ENCODE results near the gene MEF2D.
A peak's percentile ranks its signal among the peaks of the same experiment; 100 is the strongest.

The MEF2D gene

GRCh38 chr1:156524481-156524869, 23.9 kb upstream of the MEF2D start:
- Histone ChIP-seq H3K79me2 (ENCODE audit: insufficient read depth, low read length) (no peaks in the 10 kb centered on the region), H3K9me2 (ENCODE audit: low read depth, low read length) (no peaks in the 10 kb centered on the region), H3K4me1 (ENCODE audit: insufficient read depth, low read length, severe bottlenecking) (peaks cover 19% of the 10 kb centered on the region), H2AFZ (ENCODE audit: low read length) (peak overlapping the region; percentile 28; the same call in 1 of the 2 replicates), H3K9me3 (ENCODE audit: low read length) (no peaks in the 10 kb centered on the region), H3K4me2 (ENCODE audit: low read length) (peak overlapping the region; percentile 27; the same call in 1 of the 2 replicates), H3K4me3 (ENCODE audit: low read depth, low read length, poor library complexity, severe bottlenecking) (no peak overlapping the region), H3K27me3 (ENCODE audit: insufficient read depth, low read length) (no peaks in the 10 kb centered on the region), H3K9ac (ENCODE audit: low read length) (no peak overlapping the region; the same call in 1 of the 2 replicates), H3K27ac (ENCODE audit: low read depth, low read length, poor library complexity, severe bottlenecking) (peak overlapping the region; percentile 6), H4K20me1 (ENCODE audit: insufficient read depth, low read length) (no peaks in the 10 kb centered on the region), H3K36me3 (ENCODE audit: insufficient read depth, low read length) (no peaks in the 10 kb centered on the region), H3F3A (ENCODE audit: insufficient read depth, low read length) (no peaks in the 10 kb centered on the region)
- TF ChIP-seq CTCF (IDR thresholded peaks at IDR 0.05; ENCODE audit: low read length) (no peak), EZH2 (IDR thresholded peaks at IDR 0.05; ENCODE audit: borderline replicate concordance, low read length) (no peak)

- no peak for TF ChIP-seq EZH2 (IDR thresholded peaks at IDR 0.05; ENCODE audit: borderline replicate concordance, low read length)
- TF ChIP-seq CTCF (IDR thresholded peaks at IDR 0.05; ENCODE audit: low read length), result no peak
- Histone ChIP-seq H4K20me1 (ENCODE audit: insufficient read depth, low read length) (no peaks in the 10 kb centered on the region), H3K4me1 (ENCODE audit: insufficient read depth, low read length, severe bottlenecking) (peaks cover 19% of the 10 kb centered on the region), H3K27ac (ENCODE audit: low read depth, low read length, poor library complexity, severe bottlenecking) (peak overlapping the region; percentile 6), H3K27me3 (ENCODE audit: insufficient read depth, low read length) (no peaks in the 10 kb centered on the region), H3K4me2 (ENCODE audit: low read length) (peak overlapping the region; percentile 27; the same call in 1 of the 2 replicates), H3F3A (ENCODE audit: insufficient read depth, low read length) (no peaks in the 10 kb centered on the region), H3K36me3 (ENCODE audit: insufficient read depth, low read length) (no peaks in the 10 kb centered on the region), H3K9me3 (ENCODE audit: low read length) (no peaks in the 10 kb centered on the region), H2AFZ (ENCODE audit: low read length) (peak overlapping the region; percentile 28; the same call in 1 of the 2 replicates), H3K9ac (ENCODE audit: low read length) (no peak overlapping the region), H3K79me2 (ENCODE audit: insufficient read depth, low read length) (no peaks in the 10 kb centered on the region), H3K9me2 (ENCODE audit: low read depth, low read length) (no peaks in the 10 kb centered on the region), H3K4me3 (ENCODE audit: low read depth, low read length, poor library complexity, severe bottlenecking) (no peak overlapping the region)
These were observed 23.4 kb upstream of the MEF2D start for GRCh38 chr1:156523801-156524480.

- Histone ChIP-seq H3F3A (ENCODE audit: insufficient read depth, low read length) (no peaks in the 10 kb centered on the region), H3K79me2 (ENCODE audit: insufficient read depth, low read length) (no peaks in the 10 kb centered on the region), H3K27ac (ENCODE audit: low read depth, low read length, poor library complexity, severe bottlenecking) (no peak overlapping the region), H2AFZ (ENCODE audit: low read length) (no peak overlapping the region), H3K9me3 (ENCODE audit: low read length) (no peaks in the 10 kb centered on the region), H3K36me3 (ENCODE audit: insufficient read depth, low read length) (no peaks in the 10 kb centered on the region), H3K4me1 (ENCODE audit: insufficient read depth, low read length, severe bottlenecking) (peaks cover 19% of the 10 kb centered on the region), H3K9ac (ENCODE audit: low read length) (no peak overlapping the region), H3K9me2 (ENCODE audit: low read depth, low read length) (no peaks in the 10 kb centered on the region), H4K20me1 (ENCODE audit: insufficient read depth, low read length) (no peaks in the 10 kb centered on the region), H3K4me2 (ENCODE audit: low read length) (no peak overlapping the region), H3K27me3 (ENCODE audit: insufficient read depth, low read length) (no peaks in the 10 kb centered on the region), H3K4me3 (ENCODE audit: low read depth, low read length, poor library complexity, severe bottlenecking) (no peak overlapping the region)
- TF ChIP-seq EZH2 (IDR thresholded peaks at IDR 0.05; ENCODE audit: borderline replicate concordance, low read length) (no peak), CTCF (IDR thresholded peaks at IDR 0.05; ENCODE audit: low read length) (no peak)
These were observed 21.9 kb upstream of the MEF2D start for GRCh38 chr1:156522443-156522970.
